AG04450 (cell line): Measurements from ENCODE around the gene FUT2. TPM values are rescaled to one million over a fixed set of nuclear protein-coding genes. Genes with fewer than 3 reads are reported as not detected.

Experiments used
- CTCF ChIA-PET: fragments of 300-600, 350-600 bp; formaldehyde crosslinking; extraction: SDS; loops from one replicate; lab custom pipeline; 2022; ENCODE audit warnings: antibody characterized with exemption, inconsistent platforms; lab: Charles Lee
- POLR2A ChIA-PET: fragments of 350-600 bp; formaldehyde crosslinking; extraction: SDS; loops from one replicate; lab custom pipeline; 2021; ENCODE audit warnings: antibody characterized with exemption, inconsistent platforms; lab: Yijun Ruan, JAX
- DNase-seq: peaks from one replicate; pipeline ENCODE4 v3.0.0-alpha.2; 2011; ENCODE audit warnings: low read depth, low spot score
- H3K27ac ChIP-seq: one replicate; pipeline ENCODE4 v1.5.1; 2012; ENCODE audit warnings: low read depth, low read length, control low read depth
- H3K27me3 ChIP-seq: one replicate; pipeline ENCODE4 v1.6.0; 2012; ENCODE audit warnings: low read length; ENCODE audit not compliant: control insufficient read depth, insufficient read depth
- H3K4me3 ChIP-seq: 2 replicates; pipeline ENCODE4 v1.5.1; 2011; ENCODE audit warnings: mild to moderate bottlenecking, low read depth, low read length, control low read depth
- H3K9me3 ChIP-seq: 2 replicates; pipeline ENCODE4 v1.5.1; 2012; ENCODE audit warnings: low read length; ENCODE audit not compliant: control insufficient read depth, insufficient read depth
- polyA plus RNA-seq: library from polyadenylated mRNA; depleted of rRNA; stranded (reverse); fragments of >200 nt; gene quantifications from 2 replicates; pipeline ENCODE4 v1.2.3, GENCODE V29; 2011
- TF ChIP-seq, protein P1 (sequence below): IDR thresholded peaks from 2 replicates; pipeline ENCODE4 v1.5.1; 2011; ENCODE audit warnings: low read depth, low read length, control low read depth, inconsistent platforms

The FUT2 gene
- polyA plus RNA-seq, 1 experiment, result not detected

DNA sequence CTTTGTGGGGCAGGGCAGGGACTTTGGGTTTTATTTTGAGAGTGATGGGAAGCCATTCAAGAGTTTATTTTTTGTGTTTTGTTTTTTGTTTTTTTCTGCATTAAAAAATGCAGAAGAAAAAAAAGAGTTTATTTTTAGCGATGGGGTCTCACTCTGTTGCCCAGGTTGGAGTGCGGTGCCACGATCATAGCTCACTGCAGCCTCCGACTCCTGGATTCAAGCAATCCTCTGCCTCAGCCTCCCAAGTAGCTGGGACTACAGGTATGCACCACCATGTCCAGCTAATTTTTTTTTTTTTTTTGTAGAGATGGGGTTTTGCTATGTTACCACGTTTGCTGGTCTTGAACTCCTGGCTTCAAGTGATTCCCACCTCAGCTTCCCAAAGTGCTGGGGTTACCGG, 37.3 kb upstream of the FUT2 start:
- Histone ChIP-seq H3K27me3 (no peaks in the 10 kb centered on the region), H3K9me3 (no peaks in the 10 kb centered on the region), H3K27ac (no peak overlapping the region), H3K4me3 (no peak overlapping the region)
- ChIA-PET POLR2A (interaction anchor here (0.6 kb wide), 1 partner anchor 101 kb away, joined by 3 read pairs; no protein-coding TSS in a partner anchor), CTCF (interaction anchor here (2.2 kb wide), 1 partner anchor 17 kb away, joined by 5 read pairs; no protein-coding TSS in a partner anchor)
- DNase-seq, result no peak
- TF ChIP-seq, protein P1, sequence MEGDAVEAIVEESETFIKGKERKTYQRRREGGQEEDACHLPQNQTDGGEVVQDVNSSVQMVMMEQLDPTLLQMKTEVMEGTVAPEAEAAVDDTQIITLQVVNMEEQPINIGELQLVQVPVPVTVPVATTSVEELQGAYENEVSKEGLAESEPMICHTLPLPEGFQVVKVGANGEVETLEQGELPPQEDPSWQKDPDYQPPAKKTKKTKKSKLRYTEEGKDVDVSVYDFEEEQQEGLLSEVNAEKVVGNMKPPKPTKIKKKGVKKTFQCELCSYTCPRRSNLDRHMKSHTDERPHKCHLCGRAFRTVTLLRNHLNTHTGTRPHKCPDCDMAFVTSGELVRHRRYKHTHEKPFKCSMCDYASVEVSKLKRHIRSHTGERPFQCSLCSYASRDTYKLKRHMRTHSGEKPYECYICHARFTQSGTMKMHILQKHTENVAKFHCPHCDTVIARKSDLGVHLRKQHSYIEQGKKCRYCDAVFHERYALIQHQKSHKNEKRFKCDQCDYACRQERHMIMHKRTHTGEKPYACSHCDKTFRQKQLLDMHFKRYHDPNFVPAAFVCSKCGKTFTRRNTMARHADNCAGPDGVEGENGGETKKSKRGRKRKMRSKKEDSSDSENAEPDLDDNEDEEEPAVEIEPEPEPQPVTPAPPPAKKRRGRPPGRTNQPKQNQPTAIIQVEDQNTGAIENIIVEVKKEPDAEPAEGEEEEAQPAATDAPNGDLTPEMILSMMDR, result no peak

- no peaks in the 10 kb centered on the region for H3K9me3 ChIP-seq
- no peaks in the 10 kb centered on the region for H3K27me3 ChIP-seq
- H3K27ac ChIP-seq, result no peak overlapping the region
- ChIA-PET CTCF (no interaction called here), POLR2A (no interaction called here)
- TF ChIP-seq, protein P1, result no peak
- H3K4me3 ChIP-seq, result no peak overlapping the region
- no peak for DNase-seq
These were observed 36.0 kb upstream of the FUT2 start for GRCh38 chr19:48659768-48660167.

DNA sequence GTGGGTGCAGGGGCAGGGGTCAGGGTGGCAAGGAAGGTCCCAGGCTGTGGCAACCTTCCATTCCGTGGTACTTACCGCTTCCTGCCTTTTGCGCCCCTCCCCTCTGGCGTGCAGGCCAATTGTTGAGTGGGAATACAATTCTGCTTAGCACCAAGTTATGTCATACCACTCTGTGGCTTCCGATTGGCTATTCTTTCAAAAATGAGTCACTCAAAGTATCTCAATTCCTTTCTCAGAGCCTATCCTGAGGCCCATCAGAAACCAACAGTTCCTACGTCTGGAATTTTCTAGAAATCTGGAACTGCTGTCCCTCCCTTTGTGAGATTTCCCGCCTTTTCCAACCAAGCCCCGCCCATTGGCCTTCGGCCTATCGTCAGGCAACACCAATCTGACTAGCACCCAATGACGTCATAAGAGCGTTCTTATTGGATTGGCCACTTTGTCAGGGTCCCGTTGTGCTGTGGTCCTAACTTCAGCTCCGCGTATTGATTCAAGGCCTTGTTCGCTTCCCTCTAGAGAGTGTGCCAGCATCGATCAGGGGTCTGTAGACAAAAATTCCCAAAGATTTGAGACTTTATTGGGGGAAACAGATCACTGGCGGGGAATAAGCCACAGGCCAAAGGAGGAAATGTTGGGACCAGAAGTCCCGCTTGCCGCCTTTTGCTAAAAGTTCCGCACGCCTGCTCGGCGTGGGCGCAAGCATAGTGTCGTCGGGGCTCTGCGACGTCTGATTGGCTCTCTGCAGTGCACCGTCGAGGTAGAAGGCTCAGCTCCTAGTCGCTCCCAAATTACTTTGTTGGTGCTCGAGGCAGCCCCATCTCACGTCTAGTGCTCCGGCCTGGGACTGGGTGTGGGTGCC, 34.7 kb upstream of the FUT2 start:
- TF ChIP-seq, protein P1, result no peak
- no peak overlapping the region for H3K4me3 ChIP-seq

DNA sequence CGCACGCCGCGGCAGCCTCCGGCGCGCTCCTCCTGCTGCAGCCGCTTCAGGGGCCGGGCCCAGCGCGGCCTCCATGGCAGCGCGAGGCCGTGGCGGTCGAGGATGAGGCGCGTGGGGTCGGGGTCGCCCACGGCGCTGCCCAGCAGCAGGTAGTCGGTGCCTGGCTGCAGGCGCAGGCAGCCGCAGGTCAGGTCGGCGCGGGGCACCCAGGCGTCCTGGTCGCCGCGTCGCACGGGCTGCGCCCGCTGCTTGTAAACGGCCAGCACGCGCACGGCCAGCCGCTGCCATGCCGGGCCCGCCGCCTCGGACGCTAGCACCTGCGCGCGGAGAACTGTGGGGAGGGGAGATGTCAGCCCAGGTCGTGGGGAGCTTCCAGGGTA, 34.1 kb upstream of the FUT2 start:
- no peak for DNase-seq
- no peak overlapping the region for H3K4me3 ChIP-seq
- H3K9me3 ChIP-seq, result no peaks in the 10 kb centered on the region
- H3K27me3 ChIP-seq, result no peaks in the 10 kb centered on the region
- CTCF ChIA-PET, result interaction anchor here (1.0 kb wide), 1 partner anchor 14 kb away, joined by 3 read pairs; no protein-coding TSS in a partner anchor
- H3K27ac ChIP-seq, result no peak overlapping the region
- TF ChIP-seq, protein P1, result no peak
- POLR2A ChIA-PET, result no interaction called here

More for the DNA sequence above, 34.7 kb upstream of the FUT2 start:
- ChIA-PET POLR2A (no interaction called here), CTCF (interaction anchor here (1.0 kb wide), 1 partner anchor 15 kb away, joined by 3 read pairs; no protein-coding TSS in a partner anchor)
- no peaks in the 10 kb centered on the region for H3K9me3 ChIP-seq
- DNase-seq, result no peak
- H3K27me3 ChIP-seq, result no peaks in the 10 kb centered on the region
- H3K27ac ChIP-seq, result no peak overlapping the region

- H3K27ac ChIP-seq, result no peak overlapping the region
- no peak overlapping the region for H3K4me3 ChIP-seq
- no peak for DNase-seq
- ChIA-PET POLR2A (no interaction called here), CTCF (interaction anchor here (4.8 kb wide), 1 partner anchor 11 kb away, joined by 22 read pairs; no protein-coding TSS in a partner anchor)
- no peaks in the 10 kb centered on the region for H3K27me3 ChIP-seq
- TF ChIP-seq, protein P1, result no peak
- no peaks in the 10 kb centered on the region for H3K9me3 ChIP-seq
These were observed 32.1 kb upstream of the FUT2 start for GRCh38 chr19:48663667-48664066.
